H1 (cell line): ENCODE results near the gene SYPL1. TPM values are rescaled to one million over a fixed set of nuclear protein-coding genes. Genes with fewer than 3 reads are reported as not detected.

Experiments
- CTCF ChIA-PET: fragments of 300-600 bp; sonication (Branson Sonifier 250); formaldehyde crosslinking; loops from one replicate; lab custom pipeline; 2021; ENCODE audit not compliant: partially characterized antibody; lab: Charles Lee
- POLR2A ChIA-PET: fragments of 300-600 bp; sonication (Branson Sonifier 250); formaldehyde crosslinking; loops from one replicate; lab custom pipeline; 2021; ENCODE audit warnings: inconsistent platforms; ENCODE audit not compliant: partially characterized antibody; lab: Charles Lee
- DNase-seq, 2 experiments: peaks; one replicate each; pipeline versions ENCODE4 v3.0.0 to v3.0.0-alpha.2; 2010 to 2022; ENCODE audit warnings: low spot score in 2 of 2, low read depth in 1 of 2, mixed read lengths in 1 of 2
- FAIRE-seq: peaks from 2 replicates; lab custom pipeline; 2011; peaks lifted over from hg19 to GRCh38; lab: Jason Lieb, UNC
- H2AFZ ChIP-seq: 2 replicates; pipeline ENCODE4 v1.8.1; 2012; ENCODE audit warnings: low read length, inconsistent platforms
- H2AK5ac ChIP-seq: 2 replicates; pipeline ENCODE4 v1.6.1; 2013; ENCODE audit warnings: low read depth, low read length
- H2BK120ac ChIP-seq: replicated peaks from 2 replicates; pipeline ENCODE3; 2013; ENCODE audit warnings: low read depth, low read length, inconsistent platforms
- H2BK12ac ChIP-seq: 2 replicates; pipeline ENCODE4 v1.6.1; 2013; ENCODE audit warnings: low read depth, low read length
- H2BK15ac ChIP-seq: 2 replicates; pipeline ENCODE4 v1.6.1; 2013; ENCODE audit warnings: low read length
- H2BK20ac ChIP-seq: 2 replicates; pipeline ENCODE4 v1.6.1; 2013; ENCODE audit warnings: low read length
- H2BK5ac ChIP-seq: 2 replicates; pipeline ENCODE4 v1.6.1; 2013; ENCODE audit warnings: low read depth, low read length
- H3K14ac ChIP-seq: 2 replicates; pipeline ENCODE4 v1.6.1; 2013; ENCODE audit warnings: inconsistent platforms; ENCODE audit not compliant: insufficient read length
- H3K18ac ChIP-seq: 2 replicates; pipeline ENCODE4 v1.6.1; 2013; ENCODE audit warnings: low read length; ENCODE audit errors: extremely low read depth
- H3K23ac ChIP-seq: 2 replicates; pipeline ENCODE4 v1.6.1; 2013; ENCODE audit warnings: inconsistent platforms; ENCODE audit not compliant: insufficient read length
- H3K23me2 ChIP-seq: 2 replicates; pipeline ENCODE4 v1.6.1; 2013; ENCODE audit warnings: low read depth, low read length
- H3K27ac ChIP-seq: 2 replicates; pipeline ENCODE4 v1.6.1; 2011; ENCODE audit warnings: low read depth, low read length, inconsistent platforms
- H3K27me3 ChIP-seq, 4 experiments: replicated peaks in 1 of 4; 1 replicate in 1 of 4; 2 replicates in 3 of 4; pipeline versions ENCODE4 v1.6.1 to v1.8.1; 2011 to 2013; ENCODE audit warnings: low read length in 3 of 4, mild to moderate bottlenecking in 3 of 4, inconsistent platforms in 2 of 4, mixed read lengths in 2 of 4, moderate library complexity in 1 of 4; ENCODE audit not compliant: control insufficient read depth in 3 of 4, insufficient read depth in 3 of 4; ENCODE audit errors: extremely low read depth in 1 of 4
- H3K36me3 ChIP-seq, 4 experiments: 2 replicates each; pipeline versions ENCODE4 v1.6.1 to v1.8.1; 2011 to 2013; ENCODE audit warnings: mild to moderate bottlenecking in 4 of 4, low read length in 3 of 4, moderate library complexity in 2 of 4, control low read depth in 1 of 4, inconsistent platforms in 1 of 4; ENCODE audit not compliant: insufficient read depth in 4 of 4, control insufficient read depth in 2 of 4
- H3K4ac ChIP-seq: replicated peaks from 2 replicates; pipeline ENCODE3; 2013; ENCODE audit warnings: low read length, low read depth, mixed read lengths, inconsistent platforms; ENCODE audit not compliant: insufficient read length
- H3K4me1 ChIP-seq, 4 experiments: replicated peaks in 1 of 4; 1 replicate in 1 of 4; 2 replicates in 3 of 4; pipeline versions ENCODE4 v1.6.1 to v1.8.1; 2011 to 2013; ENCODE audit warnings: low read length in 3 of 4, inconsistent platforms in 2 of 4, mixed read lengths in 1 of 4; ENCODE audit not compliant: insufficient read depth in 4 of 4, control insufficient read depth in 3 of 4
- H3K4me2 ChIP-seq, 2 experiments: 2 replicates each; pipeline versions ENCODE4 v1.6.1 to v1.8.1; 2011 to 2013; ENCODE audit warnings: low read depth in 2 of 2, low read length in 2 of 2, control low read depth in 1 of 2, inconsistent platforms in 1 of 2, mild to moderate bottlenecking in 1 of 2; ENCODE audit not compliant: insufficient read depth in 1 of 2
- H3K4me3 ChIP-seq, 4 experiments: fragments of 200-600, 300-600 bp in 1 of 4; sonication (generic), shearing (Covaris generic), sonication (Bioruptor Twin) in 1 of 4; 2 replicates each; pipeline versions ENCODE4 v1.5.1 to v1.8.1; 2011 to 2016; ENCODE audit warnings: low read length in 4 of 4, low read depth in 3 of 4, control low read depth in 2 of 4, inconsistent platforms in 2 of 4, mild to moderate bottlenecking in 2 of 4, mixed read lengths in 1 of 4, moderate library complexity in 1 of 4; ENCODE audit not compliant: insufficient read depth in 2 of 4; ENCODE audit errors: extremely low read depth in 1 of 4
- H3K56ac ChIP-seq: replicated peaks from 2 replicates; pipeline ENCODE3; 2013; ENCODE audit warnings: low read depth, mild to moderate bottlenecking, mixed read lengths, low read length, inconsistent platforms; ENCODE audit not compliant: insufficient read length
- H3K79me1 ChIP-seq: 2 replicates; pipeline ENCODE4 v1.6.1; 2013; ENCODE audit warnings: low read depth, low read length, control low read depth
- H3K79me2 ChIP-seq, 2 experiments: 2 replicates each; pipeline versions ENCODE4 v1.6.1 to v1.8.1; 2012 to 2013; ENCODE audit warnings: low read length in 2 of 2, mild to moderate bottlenecking in 2 of 2, inconsistent platforms in 1 of 2; ENCODE audit not compliant: insufficient read depth in 2 of 2, control insufficient read depth in 1 of 2
- H3K9ac ChIP-seq, 4 experiments: replicated peaks in 1 of 4; 1 replicate in 1 of 4; 2 replicates in 3 of 4; pipeline versions ENCODE4 v1.6.1 to v1.8.1; 2011 to 2013; ENCODE audit warnings: low read depth in 3 of 4, low read length in 3 of 4, control low read depth in 2 of 4, mild to moderate bottlenecking in 2 of 4, moderate library complexity in 2 of 4, inconsistent platforms in 1 of 4; ENCODE audit errors: extremely low read depth in 1 of 4
- H3K9me3 ChIP-seq, 2 experiments: 2 replicates each; pipeline versions ENCODE4 v1.6.1 to v1.8.1; 2012 to 2013; ENCODE audit warnings: mild to moderate bottlenecking in 2 of 2, moderate library complexity in 2 of 2, control low read depth in 1 of 2, inconsistent platforms in 1 of 2, low read depth in 1 of 2, low read length in 1 of 2, mixed read lengths in 1 of 2; ENCODE audit not compliant: insufficient read depth in 2 of 2
- H4K20me1 ChIP-seq, 2 experiments: replicated peaks in 1 of 2; 2 replicates each; pipeline versions ENCODE3 to v1.8.1; 2011 to 2013; ENCODE audit warnings: inconsistent platforms in 2 of 2, low read length in 2 of 2, mild to moderate bottlenecking in 1 of 2; ENCODE audit not compliant: insufficient read depth in 2 of 2, control insufficient read depth in 1 of 2
- H4K5ac ChIP-seq: 2 replicates; pipeline ENCODE4 v1.6.1; 2013; ENCODE audit warnings: low read length, low read depth, mixed read lengths, inconsistent platforms; ENCODE audit not compliant: insufficient read length
- H4K8ac ChIP-seq: 2 replicates; pipeline ENCODE4 v1.8.0; 2013; ENCODE audit warnings: mild to moderate bottlenecking, moderate library complexity, low read length, inconsistent platforms; ENCODE audit not compliant: insufficient read depth; ENCODE audit errors: extremely low read depth
- H4K91ac ChIP-seq: replicated peaks from 2 replicates; pipeline ENCODE3; 2013; ENCODE audit warnings: low read length, mixed read lengths, inconsistent platforms; ENCODE audit not compliant: insufficient read length
- ASH2L ChIP-seq: fragments of 200-600, 300-600 bp; sonication (generic); IDR thresholded peaks from one replicate; pipeline ENCODE4 v1.7.1; 2017; ENCODE audit warnings: low read length
- CHD2 ChIP-seq: IDR thresholded peaks from 2 replicates; pipeline ENCODE4 v1.6.1; 2012; ENCODE audit warnings: low read length, improper control_type of control experiment
- SP4 ChIP-seq: IDR thresholded peaks from 2 replicates; pipeline ENCODE4 v1.6.1; 2012; ENCODE audit warnings: low read length, inconsistent platforms
- TEAD4 ChIP-seq: IDR thresholded peaks from 2 replicates; pipeline ENCODE4 v1.6.1; 2012; ENCODE audit warnings: low read depth, low read length, inconsistent platforms, mixed read lengths
- WGBS, 2 experiments: shearing (Covaris generic) in 1 of 2; methylation state at CpG; one replicate each; pipeline versions ENCODE4 v1.1.6 to v1.1.7; 2013 to 2015; ENCODE audit warnings: low lambda C conversion rate in 2 of 2, mixed read lengths in 2 of 2, inconsistent platforms in 1 of 2, low coverage in 1 of 2, missing lambda C conversion rate in 1 of 2; ENCODE audit not compliant: insufficient replicate concordance in 2 of 2, insufficient coverage in 1 of 2, insufficient read length in 1 of 2; ENCODE audit errors: extremely low coverage in 1 of 2, missing lambda C conversion rate in 1 of 2; 5-methylcytosine and 5-hydroxymethylcytosine counted together
- polyA plus RNA-seq, 7 experiments: library from polyadenylated mRNA; depleted of rRNA in 3 of 7; stranded (reverse) in 5 of 7; unstranded in 2 of 7; fragments of >200 nt in 5 of 7; fragments of 200-250 nt in 2 of 7; gene quantifications; 1 replicate in 5 of 7; 2 replicates in 1 of 7; 4 replicates in 1 of 7; pipeline versions ENCODE4 v1.2.1 to v1.2.3, GENCODE V29; 2011 to 2013; ENCODE audit warnings: missing spikeins in 2 of 7, mixed read lengths in 2 of 7
- total RNA-seq: library from RNA; stranded (reverse); fragmentation: NEBNext Ultra II Directional; extraction: Animal tissue kit (Norgen Biotek cat#: 25700); gene quantifications from 2 replicates; pipeline ENCODE4 v1.2.1, GENCODE V29; 2021

Gene SYPL1
- total and polyA plus RNA-seq, 2 of the 8 experiments (the other 6 are each of a cell fraction or from before 2014, with no cell fraction given) = 44.9 to 57.7 TPM

- 81% methylated on average over 17 of the region's 17 CpGs; no CpG with 5 or more reads in 1 of the 2 experiments for WGBS, 2 experiments
- Histone ChIP-seq H3K14ac (no peak overlapping the region), H3K36me3 (no peaks in the 10 kb centered on the region), H2BK5ac (no peak overlapping the region), H3K23me2 (peaks cover 5% of the 10 kb centered on the region; the same call in 1 of the 2 replicates), H3K56ac (no peak overlapping the region), H2BK20ac (no peak overlapping the region), H4K5ac (no peak overlapping the region), H3K4me2 (peak overlapping the region; percentile 65 to 96), H4K91ac (no peak overlapping the region), H3K9me3 (no peaks in the 10 kb centered on the region), H4K8ac (no peak overlapping the region), H2AK5ac (no peak overlapping the region), H2BK12ac (peak overlapping the region; percentile 41; the same call in 1 of the 2 replicates), H3K27ac (no peak overlapping the region), H3K4me1 (peaks cover 0 to 22% (median 12%) of the 10 kb centered on the region in 4 experiments; a peak in 4 of 7 replicates), H3K4ac (no peak overlapping the region), H4K20me1 (peaks cover 0 to 7% of the 10 kb centered on the region in 2 experiments), H2BK120ac (no peak overlapping the region), H3K23ac (no peak overlapping the region), H3K79me1 (no peaks in the 10 kb centered on the region), H3K9ac (no peak overlapping the region), H3K79me2 (peaks cover 0 to 34% of the 10 kb centered on the region in 2 experiments; a peak in 2 of 4 replicates), H2AFZ (no peak overlapping the region; the same call in 1 of the 2 replicates), H3K4me3 (peak overlapping the region in 2 of 4 experiments; percentile 78 to 79; a peak in 4 of 8 replicates), H3K18ac (no peak overlapping the region), H3K27me3 (no peaks in the 10 kb centered on the region), H2BK15ac (no peak overlapping the region)
- POLR2A ChIA-PET = interaction anchor here (2.6 kb wide), 1 partner anchor 13 kb away, joined by 14 read pairs; no protein-coding TSS in a partner anchor
- TF ChIP-seq ASH2L (no peak), CHD2 (no peak), SP4 (0 out of 2 replicates have a peak, but pooled peaks have one; percentile 15), TEAD4 (no peak)
- DNase-seq (no peak), FAIRE-seq (no peak)
- CTCF ChIA-PET = interaction anchor here (1.0 kb wide), 1 partner anchor 41 kb away, joined by 4 read pairs; no protein-coding TSS in a partner anchor
Measured at GRCh38 chr7:106112972-106113421, 885 bp upstream of the SYPL1 start.
